H1 (cell line): ENCODE data around the gene CDK10. TPM values are rescaled to one million over a fixed set of nuclear protein-coding genes. Genes with fewer than 3 reads are reported as not detected.

ENCODE experiments used
- ATF2 ChIP-seq: IDR thresholded peaks from 2 replicates; pipeline ENCODE4 v1.6.1; 2012; ENCODE audit warnings: low read length, inconsistent platforms
- BACH1 ChIP-seq: IDR thresholded peaks from 2 replicates; pipeline ENCODE4 v1.6.1; 2012; ENCODE audit warnings: low read length, improper control_type of control experiment
- GABPA ChIP-seq: IDR thresholded peaks from 2 replicates; pipeline ENCODE4 v1.6.1; 2011; ENCODE audit warnings: mild to moderate bottlenecking, low read length, moderate library complexity, borderline replicate concordance; ENCODE audit not compliant: insufficient read depth
- TEAD4 ChIP-seq: IDR thresholded peaks from 2 replicates; pipeline ENCODE4 v1.6.1; 2012; ENCODE audit warnings: low read depth, low read length, inconsistent platforms, mixed read lengths
- USF2 ChIP-seq: IDR thresholded peaks from 2 replicates; pipeline ENCODE4 v1.6.1; 2011; ENCODE audit warnings: low read length, improper control_type of control experiment
- polyA plus RNA-seq, 7 experiments: library from polyadenylated mRNA; depleted of rRNA in 3 of 7; stranded (reverse) in 5 of 7; unstranded in 2 of 7; fragments of >200 nt in 5 of 7; fragments of 200-250 nt in 2 of 7; gene quantifications; 1 replicate in 5 of 7; 2 replicates in 1 of 7; 4 replicates in 1 of 7; pipeline versions ENCODE4 v1.2.1 to v1.2.3, GENCODE V29; 2011 to 2013; ENCODE audit warnings: missing spikeins in 2 of 7, mixed read lengths in 2 of 7
- total RNA-seq: library from RNA; stranded (reverse); fragmentation: NEBNext Ultra II Directional; extraction: Animal tissue kit (Norgen Biotek cat#: 25700); gene quantifications from 2 replicates; pipeline ENCODE4 v1.2.1, GENCODE V29; 2021
- TF ChIP-seq, protein P1 (sequence below): fragments of 300-600 bp; sonication (generic); IDR thresholded peaks from 2 replicates; pipeline ENCODE4 v1.7.1; 2012; ENCODE audit warnings: low read length, moderate library complexity, mild to moderate bottlenecking, inconsistent platforms; ENCODE audit not compliant: insufficient replicate concordance

CDK10 gene
- total and polyA plus RNA-seq, 2 of the 8 experiments (the other 6 are each of a cell fraction or from before 2014, with no cell fraction given): 49.5 to 83.9 TPM

DNA sequence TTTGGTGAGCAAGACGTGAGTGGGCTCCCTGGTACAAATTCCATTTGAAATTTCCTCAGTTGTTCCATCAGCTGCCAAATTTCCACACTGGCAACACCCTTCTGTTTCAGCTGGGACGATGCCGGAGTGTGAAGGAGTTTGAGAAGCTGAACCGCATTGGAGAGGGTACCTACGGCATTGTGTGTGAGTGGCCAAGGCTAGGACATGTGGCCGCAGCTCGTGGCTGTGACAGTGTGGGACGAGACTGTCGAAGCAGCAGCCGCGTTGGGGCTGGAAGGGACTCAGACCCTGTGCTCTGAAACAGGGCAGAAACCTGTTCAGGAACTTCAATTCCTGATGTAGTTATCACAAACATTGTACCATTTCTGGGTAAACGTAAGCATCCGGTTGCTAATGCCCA is 2.7 kb downstream of the CDK10 start (continued):
- TF ChIP-seq, protein P1, sequence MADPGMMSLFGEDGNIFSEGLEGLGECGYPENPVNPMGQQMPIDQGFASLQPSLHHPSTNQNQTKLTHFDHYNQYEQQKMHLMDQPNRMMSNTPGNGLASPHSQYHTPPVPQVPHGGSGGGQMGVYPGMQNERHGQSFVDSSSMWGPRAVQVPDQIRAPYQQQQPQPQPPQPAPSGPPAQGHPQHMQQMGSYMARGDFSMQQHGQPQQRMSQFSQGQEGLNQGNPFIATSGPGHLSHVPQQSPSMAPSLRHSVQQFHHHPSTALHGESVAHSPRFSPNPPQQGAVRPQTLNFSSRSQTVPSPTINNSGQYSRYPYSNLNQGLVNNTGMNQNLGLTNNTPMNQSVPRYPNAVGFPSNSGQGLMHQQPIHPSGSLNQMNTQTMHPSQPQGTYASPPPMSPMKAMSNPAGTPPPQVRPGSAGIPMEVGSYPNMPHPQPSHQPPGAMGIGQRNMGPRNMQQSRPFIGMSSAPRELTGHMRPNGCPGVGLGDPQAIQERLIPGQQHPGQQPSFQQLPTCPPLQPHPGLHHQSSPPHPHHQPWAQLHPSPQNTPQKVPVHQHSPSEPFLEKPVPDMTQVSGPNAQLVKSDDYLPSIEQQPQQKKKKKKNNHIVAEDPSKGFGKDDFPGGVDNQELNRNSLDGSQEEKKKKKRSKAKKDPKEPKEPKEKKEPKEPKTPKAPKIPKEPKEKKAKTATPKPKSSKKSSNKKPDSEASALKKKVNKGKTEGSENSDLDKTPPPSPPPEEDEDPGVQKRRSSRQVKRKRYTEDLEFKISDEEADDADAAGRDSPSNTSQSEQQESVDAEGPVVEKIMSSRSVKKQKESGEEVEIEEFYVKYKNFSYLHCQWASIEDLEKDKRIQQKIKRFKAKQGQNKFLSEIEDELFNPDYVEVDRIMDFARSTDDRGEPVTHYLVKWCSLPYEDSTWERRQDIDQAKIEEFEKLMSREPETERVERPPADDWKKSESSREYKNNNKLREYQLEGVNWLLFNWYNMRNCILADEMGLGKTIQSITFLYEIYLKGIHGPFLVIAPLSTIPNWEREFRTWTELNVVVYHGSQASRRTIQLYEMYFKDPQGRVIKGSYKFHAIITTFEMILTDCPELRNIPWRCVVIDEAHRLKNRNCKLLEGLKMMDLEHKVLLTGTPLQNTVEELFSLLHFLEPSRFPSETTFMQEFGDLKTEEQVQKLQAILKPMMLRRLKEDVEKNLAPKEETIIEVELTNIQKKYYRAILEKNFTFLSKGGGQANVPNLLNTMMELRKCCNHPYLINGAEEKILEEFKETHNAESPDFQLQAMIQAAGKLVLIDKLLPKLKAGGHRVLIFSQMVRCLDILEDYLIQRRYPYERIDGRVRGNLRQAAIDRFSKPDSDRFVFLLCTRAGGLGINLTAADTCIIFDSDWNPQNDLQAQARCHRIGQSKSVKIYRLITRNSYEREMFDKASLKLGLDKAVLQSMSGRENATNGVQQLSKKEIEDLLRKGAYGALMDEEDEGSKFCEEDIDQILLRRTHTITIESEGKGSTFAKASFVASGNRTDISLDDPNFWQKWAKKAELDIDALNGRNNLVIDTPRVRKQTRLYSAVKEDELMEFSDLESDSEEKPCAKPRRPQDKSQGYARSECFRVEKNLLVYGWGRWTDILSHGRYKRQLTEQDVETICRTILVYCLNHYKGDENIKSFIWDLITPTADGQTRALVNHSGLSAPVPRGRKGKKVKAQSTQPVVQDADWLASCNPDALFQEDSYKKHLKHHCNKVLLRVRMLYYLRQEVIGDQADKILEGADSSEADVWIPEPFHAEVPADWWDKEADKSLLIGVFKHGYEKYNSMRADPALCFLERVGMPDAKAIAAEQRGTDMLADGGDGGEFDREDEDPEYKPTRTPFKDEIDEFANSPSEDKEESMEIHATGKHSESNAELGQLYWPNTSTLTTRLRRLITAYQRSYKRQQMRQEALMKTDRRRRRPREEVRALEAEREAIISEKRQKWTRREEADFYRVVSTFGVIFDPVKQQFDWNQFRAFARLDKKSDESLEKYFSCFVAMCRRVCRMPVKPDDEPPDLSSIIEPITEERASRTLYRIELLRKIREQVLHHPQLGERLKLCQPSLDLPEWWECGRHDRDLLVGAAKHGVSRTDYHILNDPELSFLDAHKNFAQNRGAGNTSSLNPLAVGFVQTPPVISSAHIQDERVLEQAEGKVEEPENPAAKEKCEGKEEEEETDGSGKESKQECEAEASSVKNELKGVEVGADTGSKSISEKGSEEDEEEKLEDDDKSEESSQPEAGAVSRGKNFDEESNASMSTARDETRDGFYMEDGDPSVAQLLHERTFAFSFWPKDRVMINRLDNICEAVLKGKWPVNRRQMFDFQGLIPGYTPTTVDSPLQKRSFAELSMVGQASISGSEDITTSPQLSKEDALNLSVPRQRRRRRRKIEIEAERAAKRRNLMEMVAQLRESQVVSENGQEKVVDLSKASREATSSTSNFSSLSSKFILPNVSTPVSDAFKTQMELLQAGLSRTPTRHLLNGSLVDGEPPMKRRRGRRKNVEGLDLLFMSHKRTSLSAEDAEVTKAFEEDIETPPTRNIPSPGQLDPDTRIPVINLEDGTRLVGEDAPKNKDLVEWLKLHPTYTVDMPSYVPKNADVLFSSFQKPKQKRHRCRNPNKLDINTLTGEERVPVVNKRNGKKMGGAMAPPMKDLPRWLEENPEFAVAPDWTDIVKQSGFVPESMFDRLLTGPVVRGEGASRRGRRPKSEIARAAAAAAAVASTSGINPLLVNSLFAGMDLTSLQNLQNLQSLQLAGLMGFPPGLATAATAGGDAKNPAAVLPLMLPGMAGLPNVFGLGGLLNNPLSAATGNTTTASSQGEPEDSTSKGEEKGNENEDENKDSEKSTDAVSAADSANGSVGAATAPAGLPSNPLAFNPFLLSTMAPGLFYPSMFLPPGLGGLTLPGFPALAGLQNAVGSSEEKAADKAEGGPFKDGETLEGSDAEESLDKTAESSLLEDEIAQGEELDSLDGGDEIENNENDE: no peak
- TF ChIP-seq USF2: no peak
- no peak for TF ChIP-seq BACH1
- TF ChIP-seq ATF2: no peak
- TF ChIP-seq TEAD4: no peak
- no peak for TF ChIP-seq GABPA
